Peyer's patch (tissue), 4 donors: ENCODE data around the gene SYNGR2. TPM values are rescaled to one million over a fixed set of nuclear protein-coding genes. Genes with fewer than 3 reads are reported as not detected.
A peak's percentile ranks its signal among the peaks of the same experiment; 100 is the strongest.

Experiments
- DNase-seq, 3 donors: peaks; one replicate each; pipeline ENCODE4 v3.0.0-alpha.2; 2017 to 2019
- H3K27ac ChIP-seq, 4 donors: fragments of 200-600 bp; sonication (generic); one replicate each; pipeline ENCODE4 v1.5.1; 2016 to 2019
- H3K27me3 ChIP-seq, 2 donors: fragments of 200-600 bp; sonication (generic); one replicate each; pipeline ENCODE4 v1.5.1; 2019
- H3K36me3 ChIP-seq, 3 donors: fragments of 200-600 bp; sonication (generic); one replicate each; pipeline ENCODE4 v1.5.1; 2016 to 2019
- H3K4me1 ChIP-seq, 4 donors: fragments of 200-600 bp; sonication (generic); one replicate each; pipeline ENCODE4 v1.5.1; 2016 to 2019
- H3K4me3 ChIP-seq, 4 donors: fragments of 200-600 bp; sonication (generic); 1 replicate in 3 of 4; 2 replicates in 1 of 4; pipeline ENCODE4 v1.5.1; 2016 to 2019; ENCODE audit warnings: mild to moderate bottlenecking in 1 of 4
- H3K9me3 ChIP-seq, 4 donors: fragments of 200-600 bp; sonication (generic); one replicate each; pipeline ENCODE4 v1.5.1; 2016 to 2019; ENCODE audit warnings: mild to moderate bottlenecking in 1 of 4
- POLR2A ChIP-seq, 2 donors: fragments of 450-650 bp; IDR thresholded peaks; one replicate each; pipeline ENCODE4 v1.5.1; 2017; ENCODE audit warnings: antibody characterized with exemption in 2 of 2, mild to moderate bottlenecking in 2 of 2, moderate library complexity in 2 of 2
- total RNA-seq, 4 donors: library from RNA; depleted of rRNA; stranded (reverse); fragments of >200 nt; gene quantifications; one replicate each; pipeline ENCODE4 v1.1.0, GENCODE V29; 2016
- TF ChIP-seq, protein P1 (sequence below), 6 experiments: fragments of 450-650 bp in 4 of 6; fragments of 200-600 bp in 2 of 6; sonication (generic) in 1 of 6; IDR thresholded peaks; one replicate each; pipeline ENCODE4 v1.5.1; 2017 to 2019; ENCODE audit warnings: antibody characterized with exemption in 6 of 6, mild to moderate bottlenecking in 3 of 6, moderate library complexity in 1 of 6

Gene SYNGR2
- total RNA-seq, 4 donors from 2014 or later = 51.2 to 87.2 (median 77.3) TPM

DNA sequence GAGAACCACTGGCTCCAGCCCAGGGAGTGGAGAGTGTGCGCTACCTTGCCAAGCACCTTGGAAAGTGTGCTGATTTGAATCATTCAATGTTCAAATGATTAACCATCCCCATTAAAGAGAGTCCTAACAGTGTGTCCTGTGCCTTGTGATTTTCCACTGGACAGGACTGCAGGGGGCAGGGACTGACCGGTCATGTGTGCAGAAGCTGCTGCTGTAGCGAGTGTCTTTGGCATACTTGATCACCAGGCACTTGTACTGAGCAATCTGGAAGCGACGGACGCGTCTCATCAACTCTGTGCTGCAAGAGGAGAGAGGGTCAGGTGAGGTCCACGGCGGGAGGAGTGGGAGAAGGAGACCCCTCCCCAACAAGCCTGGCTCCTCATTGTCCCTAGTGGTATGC, 16.5 kb downstream of the SYNGR2 start:
- no peaks in the 10 kb centered on the region for H3K9me3 ChIP-seq
- H3K36me3 ChIP-seq = no peaks in the 10 kb centered on the region
- peaks cover 0 to 40% (median 5%) of the 10 kb centered on the region in 4 donors for H3K4me1 ChIP-seq
- H3K27ac ChIP-seq = peak overlapping the region in 2 of 4 donors; percentile 5 to 9
- no peaks in the 10 kb centered on the region for H3K27me3 ChIP-seq
- no peak overlapping the region for H3K4me3 ChIP-seq
- DNase-seq = no peak
- no peak for TF ChIP-seq POLR2A (IDR thresholded peaks at IDR 0.05)
- TF ChIP-seq, protein P1, sequence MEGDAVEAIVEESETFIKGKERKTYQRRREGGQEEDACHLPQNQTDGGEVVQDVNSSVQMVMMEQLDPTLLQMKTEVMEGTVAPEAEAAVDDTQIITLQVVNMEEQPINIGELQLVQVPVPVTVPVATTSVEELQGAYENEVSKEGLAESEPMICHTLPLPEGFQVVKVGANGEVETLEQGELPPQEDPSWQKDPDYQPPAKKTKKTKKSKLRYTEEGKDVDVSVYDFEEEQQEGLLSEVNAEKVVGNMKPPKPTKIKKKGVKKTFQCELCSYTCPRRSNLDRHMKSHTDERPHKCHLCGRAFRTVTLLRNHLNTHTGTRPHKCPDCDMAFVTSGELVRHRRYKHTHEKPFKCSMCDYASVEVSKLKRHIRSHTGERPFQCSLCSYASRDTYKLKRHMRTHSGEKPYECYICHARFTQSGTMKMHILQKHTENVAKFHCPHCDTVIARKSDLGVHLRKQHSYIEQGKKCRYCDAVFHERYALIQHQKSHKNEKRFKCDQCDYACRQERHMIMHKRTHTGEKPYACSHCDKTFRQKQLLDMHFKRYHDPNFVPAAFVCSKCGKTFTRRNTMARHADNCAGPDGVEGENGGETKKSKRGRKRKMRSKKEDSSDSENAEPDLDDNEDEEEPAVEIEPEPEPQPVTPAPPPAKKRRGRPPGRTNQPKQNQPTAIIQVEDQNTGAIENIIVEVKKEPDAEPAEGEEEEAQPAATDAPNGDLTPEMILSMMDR (IDR thresholded peaks at IDR 0.05) = no peak

DNA sequence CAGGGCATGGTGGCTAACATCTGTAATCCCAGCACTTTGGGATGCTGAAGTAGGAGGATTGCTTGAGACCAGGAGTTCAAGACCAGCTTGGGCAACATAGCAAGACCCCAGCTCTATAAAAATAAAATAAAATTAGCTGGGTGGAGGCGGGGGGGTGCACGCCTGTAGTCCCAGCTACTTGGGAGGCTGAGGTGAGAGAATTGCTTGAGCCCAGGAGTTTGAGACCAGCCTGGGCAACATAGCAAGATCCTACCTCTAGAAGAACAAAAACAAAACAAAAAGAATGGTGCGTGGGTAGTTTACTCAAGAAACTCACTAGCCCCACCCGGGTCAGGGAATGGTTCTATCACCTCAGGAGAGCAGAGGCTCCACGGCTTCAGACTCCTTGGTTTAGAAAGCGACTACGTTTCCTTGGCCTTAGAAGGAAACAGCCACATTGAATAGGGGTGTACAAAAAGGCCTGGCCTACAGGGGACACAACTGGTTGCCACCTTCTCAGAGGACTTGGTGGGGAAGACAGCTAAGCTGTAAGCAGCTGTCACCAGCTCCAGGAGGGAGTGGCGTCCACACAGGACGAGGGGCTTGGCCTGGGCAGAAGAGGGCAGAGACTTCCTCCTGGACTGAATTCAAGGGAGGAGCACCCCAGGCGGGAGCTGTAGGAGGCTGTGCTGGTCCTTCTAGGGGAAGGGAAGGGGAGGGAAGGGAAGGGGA, 17.8 kb downstream of the SYNGR2 start:
- H3K9me3 ChIP-seq = no peaks in the 10 kb centered on the region
- peak overlapping the region in 3 of 4 donors; percentile 42 to 62 (median 56) for H3K4me3 ChIP-seq
- H3K36me3 ChIP-seq = peaks cover 0 to 4% (median 0%) of the 10 kb centered on the region in 3 donors
- no peaks in the 10 kb centered on the region for H3K27me3 ChIP-seq
- peak in 2 of 3 donors; percentile 65 to 72 for DNase-seq
- peak overlapping the region in 3 of 4 donors; percentile 44 to 76 (median 74) for H3K27ac ChIP-seq
- peaks cover 0 to 40% (median 5%) of the 10 kb centered on the region in 4 donors for H3K4me1 ChIP-seq
- TF ChIP-seq, protein P1 (IDR thresholded peaks at IDR 0.05) = no peak
- TF ChIP-seq POLR2A (IDR thresholded peaks at IDR 0.05) = no peak

DNA sequence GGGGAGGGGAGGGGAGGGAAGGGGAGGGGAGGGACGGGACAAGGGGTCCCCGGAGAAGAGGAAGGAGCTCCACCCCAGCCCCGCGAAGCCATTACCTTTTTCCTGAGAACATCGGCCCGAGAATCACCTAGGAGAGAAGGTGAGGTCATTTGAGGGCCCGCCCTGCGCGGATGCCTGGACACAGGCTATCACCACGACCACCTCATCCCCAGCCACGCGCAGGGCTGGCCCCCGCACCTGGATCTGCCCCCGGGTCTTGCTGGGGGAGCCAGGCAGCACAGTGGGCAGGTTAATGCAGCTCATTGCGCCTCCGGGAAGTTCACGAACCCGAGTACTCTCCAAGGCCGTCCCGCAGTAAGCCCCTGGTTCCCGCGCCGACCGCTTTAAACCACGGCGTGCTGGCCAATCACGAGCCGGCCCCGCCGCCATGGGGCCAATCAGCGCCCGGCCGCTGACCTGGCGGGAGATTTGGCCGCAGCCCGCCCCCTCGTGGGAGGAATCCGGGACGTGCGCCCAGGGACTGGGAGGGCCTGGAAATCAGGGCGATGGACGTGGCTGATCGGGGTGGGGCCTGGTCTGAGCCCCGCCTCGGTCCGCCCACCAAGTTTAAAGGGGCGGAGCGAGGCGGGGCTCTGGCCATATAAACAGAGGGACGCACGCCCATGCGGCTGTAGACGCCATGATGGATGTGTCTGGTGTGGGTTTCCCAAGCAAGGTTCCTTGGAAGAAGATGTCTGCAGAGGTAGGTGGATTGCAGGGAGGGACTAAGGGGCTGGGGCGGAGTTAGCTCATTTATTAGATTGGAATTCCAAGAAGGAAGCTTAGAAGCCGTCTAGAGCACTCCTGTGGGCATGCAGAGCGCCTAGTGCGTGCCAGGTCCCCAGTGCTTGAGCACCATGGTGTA, 18.6 kb downstream of the SYNGR2 start, which contains the start of the genes AFMID and TK1:
TSS of gene AFMID (plus strand) at position 671 of the 904 bp plus-strand sequence. CDS start at position 680, 9 bp downstream.
TSS of gene TK1 (minus strand) at position 361 of the 904 bp plus-strand sequence. CDS start at position 303, 58 bp downstream.
- Histone ChIP-seq H3K27me3 (no peaks in the 10 kb centered on the region), H3K36me3 (peaks cover 0 to 8% (median 0%) of the 10 kb centered on the region in 3 donors), H3K4me1 (peaks cover 0 to 40% (median 5%) of the 10 kb centered on the region in 4 donors), H3K9me3 (no peaks in the 10 kb centered on the region), H3K27ac (peak within 1 kb of the TSS; percentile 60 to 85 (median 78)), H3K4me3 (peak within 1 kb of the TSS; percentile 39 to 62 (median 49))
- peak; percentile 58 to 86 for TF ChIP-seq POLR2A (IDR thresholded peaks at IDR 0.05)
- TF ChIP-seq, protein P1 (IDR thresholded peaks at IDR 0.05) = peak; percentile 67 to 98 (median 89)
- DNase-seq = peak; percentile 91 to 99 (median 97)

DNA sequence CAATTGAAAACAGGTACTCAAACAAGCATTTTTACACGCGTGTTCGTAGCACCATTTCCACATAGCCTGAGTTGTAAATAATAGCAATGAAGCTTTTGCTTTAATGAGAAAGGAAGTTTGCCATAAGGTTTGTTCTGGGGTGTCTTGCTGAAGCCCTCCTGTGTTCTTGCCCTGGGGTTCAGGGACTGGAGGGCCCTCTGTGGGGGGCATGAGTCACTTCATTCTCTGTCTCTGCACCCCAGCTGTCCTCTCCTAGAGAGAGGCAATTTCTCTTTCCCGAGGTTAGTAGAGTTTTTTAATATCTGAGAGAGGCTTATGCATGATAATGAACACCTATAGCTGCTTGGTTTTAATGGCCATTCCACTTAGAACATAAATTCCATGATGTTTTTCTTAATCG, 28.3 kb downstream of the SYNGR2 start:
- Histone ChIP-seq H3K4me3 (no peak overlapping the region), H3K9me3 (no peaks in the 10 kb centered on the region), H3K27me3 (no peaks in the 10 kb centered on the region), H3K36me3 (peaks cover 0 to 7% (median 0%) of the 10 kb centered on the region in 3 donors), H3K27ac (no peak overlapping the region), H3K4me1 (no peaks in the 10 kb centered on the region)
- TF ChIP-seq, protein P1 (IDR thresholded peaks at IDR 0.05) = no peak
- TF ChIP-seq POLR2A (IDR thresholded peaks at IDR 0.05) = no peak
- no peak for DNase-seq

DNA sequence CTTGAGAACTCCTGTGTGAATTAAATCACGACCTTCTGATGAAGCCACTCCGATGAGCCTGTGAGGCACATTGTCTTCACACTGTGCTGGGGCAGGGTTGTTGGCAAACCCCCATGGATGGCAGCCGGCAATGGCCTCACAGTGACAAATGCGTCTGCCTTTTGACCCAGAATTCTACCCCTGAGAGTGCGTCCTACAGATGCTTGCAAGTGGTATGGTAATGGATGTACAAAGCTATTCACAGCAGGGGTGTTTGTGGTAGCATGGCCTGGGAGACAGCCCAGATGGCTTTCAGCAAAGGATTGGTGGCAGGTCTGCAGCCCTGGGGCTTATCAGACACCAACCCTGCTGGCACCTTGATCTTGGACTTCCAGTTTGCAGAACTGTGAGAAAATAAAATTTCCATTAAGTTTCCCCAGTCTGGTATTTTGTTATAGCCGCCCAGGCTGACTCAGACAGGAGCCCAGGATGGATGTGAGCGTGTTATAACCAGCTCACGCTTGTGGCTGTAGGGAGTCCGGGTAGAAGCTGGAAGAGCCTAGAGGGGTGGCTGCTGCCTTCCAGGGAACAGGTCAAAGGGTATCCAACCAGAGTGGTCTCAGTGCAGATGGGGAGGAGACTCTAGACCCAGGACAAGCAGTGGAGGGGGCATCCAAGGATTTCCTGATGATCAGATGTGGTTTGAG, 28.9 kb downstream of the SYNGR2 start:
- TF ChIP-seq, protein P1 (IDR thresholded peaks at IDR 0.05) = no peak
- no peak for TF ChIP-seq POLR2A (IDR thresholded peaks at IDR 0.05)
- Histone ChIP-seq H3K9me3 (no peaks in the 10 kb centered on the region), H3K27me3 (no peaks in the 10 kb centered on the region), H3K36me3 (peaks cover 0 to 8% (median 0%) of the 10 kb centered on the region in 3 donors), H3K27ac (no peak overlapping the region), H3K4me1 (no peaks in the 10 kb centered on the region), H3K4me3 (no peak overlapping the region)
- DNase-seq = no peak
